WTC11 (cell line): ENCODE measurements around the gene FHIT.

Source experiments
- CBFB ChIP-seq: sonication (generic); formaldehyde crosslinking; IDR thresholded peaks from 2 replicates; pipeline ENCODE4 v1.8.1; 2022; ENCODE audit warnings: mild to moderate bottlenecking, low read depth, missing genetic modification reagents
- CTCF ChIP-seq: fragments of 200-600 bp; IDR thresholded peaks from 2 replicates; pipeline ENCODE4 v1.8.0; 2022; ENCODE audit warnings: antibody characterized with exemption
- ERG ChIP-seq: fragments of 250-450 bp; sonication (Bioruptor Pico); IDR thresholded peaks from 2 replicates; pipeline ENCODE4 v1.8.0; 2021; ENCODE audit warnings: mild to moderate bottlenecking
- ETV6 ChIP-seq: sonication (generic); formaldehyde crosslinking; IDR thresholded peaks from 2 replicates; pipeline ENCODE4 v1.8.1; 2022; ENCODE audit warnings: mild to moderate bottlenecking, missing genetic modification reagents
- NR3C1 ChIP-seq: sonication (generic); formaldehyde crosslinking; conservative IDR thresholded peaks from 2 replicates; pipeline ENCODE4 v1.8.1; 2023; ENCODE audit warnings: low read depth, mild to moderate bottlenecking, missing genetic modification reagents
- TEAD4 ChIP-seq: sonication (generic); formaldehyde crosslinking; IDR thresholded peaks from 2 replicates; pipeline ENCODE4 v1.8.0; 2022; ENCODE audit warnings: mild to moderate bottlenecking, missing genetic modification reagents
- USF2 ChIP-seq: sonication (generic); formaldehyde crosslinking; IDR thresholded peaks from 2 replicates; pipeline ENCODE4 v1.8.1; 2023; ENCODE audit warnings: mild to moderate bottlenecking, missing genetic modification reagents, moderate library complexity
- ZBTB21 ChIP-seq: sonication (generic); formaldehyde crosslinking; IDR thresholded peaks from 2 replicates; pipeline ENCODE4 v1.8.1; 2023; ENCODE audit warnings: mild to moderate bottlenecking, missing genetic modification reagents, borderline replicate concordance
- ZNF138 ChIP-seq: sonication (generic); formaldehyde crosslinking; conservative IDR thresholded peaks from 2 replicates; pipeline ENCODE4 v1.8.1; 2022; ENCODE audit warnings: mild to moderate bottlenecking, moderate library complexity, missing genetic modification reagents
- ZNF263 ChIP-seq: sonication (generic); formaldehyde crosslinking; IDR thresholded peaks from 2 replicates; pipeline ENCODE4 v1.8.1; 2022; ENCODE audit warnings: low read depth, mild to moderate bottlenecking, moderate library complexity, missing genetic modification reagents

- TF ChIP-seq CTCF (no peak), ZBTB21 (CRISPR knock-in tag) (no peak), ERG (no peak), ETV6 (CRISPR knock-in tag) (no peak), NR3C1 (CRISPR knock-in tag) (no peak), ZNF138 (no peak), ZNF263 (CRISPR knock-in tag) (no peak), TEAD4 (CRISPR knock-in tag) (no peak), CBFB (CRISPR knock-in tag) (no peak), USF2 (CRISPR knock-in tag) (no peak)
These were observed 1394.3 kb downstream of the FHIT start for GRCh38 chr3:59856934-59857460.
